Measurements from ENCODE around the gene TNN. TPM values are rescaled to one million over a fixed set of nuclear protein-coding genes. Genes with fewer than 3 reads are reported as not detected.

TNN gene
- total and polyA plus RNA-seq, 2 donors from 2014 or later, result 0.26 TPM; not detected in 1

GRCh38 chr1:175118375-175119367 is 51.0 kb downstream of the TNN start:
- Histone ChIP-seq H3K9ac (ENCODE audit: low read length in 3 of 3) (no peak overlapping the region), H3K9me3 (ENCODE audit: control insufficient read depth in 2 of 3, insufficient read depth in 1 of 3, low read length in 3 of 3) (peaks cover 0 to 4% (median 0%) of the 10 kb centered on the region in 3 donors), H3K27ac (ENCODE audit: low read depth in 2 of 2, low read length in 2 of 2) (no peak overlapping the region), H3K27me3 (ENCODE audit: control insufficient read depth, insufficient read depth, low read length) (no peaks in the 10 kb centered on the region), H3K4me3 (ENCODE audit: low read length in 3 of 3) (no peak overlapping the region), H3K36me3 (ENCODE audit: control insufficient read depth in 2 of 3, insufficient read depth in 3 of 3, low read length in 3 of 3) (no peaks in the 10 kb centered on the region), H3K4me1 (ENCODE audit: control insufficient read depth in 2 of 3, insufficient read depth in 2 of 3, low read depth in 1 of 3, low read length in 3 of 3) (no peaks in the 10 kb centered on the region)
- DNase-seq (no peak), FAIRE-seq (no peak)
- intact Hi-C loops (cut with DNase I), result loop anchor here (10.0 kb wide), 1 partner anchor 74 kb away; no protein-coding TSS in a partner anchor
- TF ChIP-seq CTCF (IDR thresholded peaks at IDR 0.05; ENCODE audit: borderline replicate concordance, extremely low read depth, insufficient read depth), result no peak

- no peak for FAIRE-seq
- Histone ChIP-seq H3K9me3 (ENCODE audit: control insufficient read depth in 2 of 3, insufficient read depth in 1 of 3, low read length in 3 of 3) (no peaks in the 10 kb centered on the region), H3K27ac (ENCODE audit: low read depth in 2 of 2, low read length in 2 of 2) (no peak overlapping the region), H3K9ac (ENCODE audit: low read length in 3 of 3) (no peak overlapping the region), H3K36me3 (ENCODE audit: control insufficient read depth in 2 of 3, insufficient read depth in 3 of 3, low read length in 3 of 3) (no peaks in the 10 kb centered on the region), H3K4me3 (ENCODE audit: low read length in 3 of 3) (no peak overlapping the region), H3K4me1 (ENCODE audit: control insufficient read depth in 2 of 3, insufficient read depth in 2 of 3, low read depth in 1 of 3, low read length in 3 of 3) (no peaks in the 10 kb centered on the region), H3K27me3 (ENCODE audit: control insufficient read depth, insufficient read depth, low read length) (no peaks in the 10 kb centered on the region)
- peak in 1 of 5 donors; percentile 9 for DNase-seq
- no peak for TF ChIP-seq CTCF (IDR thresholded peaks at IDR 0.05; ENCODE audit: borderline replicate concordance, extremely low read depth, insufficient read depth)
- intact Hi-C loops (cut with DNase I), result no loop called here
Observed at GRCh38 chr1:175120511-175120910, 52.9 kb downstream of the TNN start.

GRCh38 chr1:175124861-175125260 is 57.2 kb downstream of the TNN start:
- Histone ChIP-seq H3K27ac (ENCODE audit: low read depth in 2 of 2, low read length in 2 of 2) (no peak overlapping the region), H3K4me1 (ENCODE audit: control insufficient read depth in 2 of 3, insufficient read depth in 2 of 3, low read depth in 1 of 3, low read length in 3 of 3) (peaks cover 0 to 5% (median under 1%) of the 10 kb centered on the region in 3 donors)

More at GRCh38 chr1:175124861-175125260, 57.2 kb downstream of the TNN start:
- no peak for FAIRE-seq
- Histone ChIP-seq H3K9me3 (ENCODE audit: control insufficient read depth in 2 of 3, insufficient read depth in 1 of 3, low read length in 3 of 3) (no peaks in the 10 kb centered on the region), H3K36me3 (ENCODE audit: control insufficient read depth in 2 of 3, insufficient read depth in 3 of 3, low read length in 3 of 3) (no peaks in the 10 kb centered on the region), H3K4me3 (ENCODE audit: low read length in 3 of 3) (no peak overlapping the region), H3K9ac (ENCODE audit: low read length in 3 of 3) (no peak overlapping the region), H3K27me3 (ENCODE audit: control insufficient read depth, insufficient read depth, low read length) (no peaks in the 10 kb centered on the region)
- DNase-seq, result no peak
- no peak for TF ChIP-seq CTCF (IDR thresholded peaks at IDR 0.05; ENCODE audit: borderline replicate concordance, extremely low read depth, insufficient read depth)
- intact Hi-C loops (cut with DNase I), result no loop called here
